Dermis blood vessel endothelial cell (primary cell): Measurements from ENCODE around the gene OXTR. TPM values are rescaled to one million over a fixed set of nuclear protein-coding genes. Genes with fewer than 3 reads are reported as not detected.
"Not testable (repeated sequence)": the region's sequence is repeated elsewhere in the genome, so short reads cannot be mapped to it uniquely, and the experiment has no call there.

Experiments used
- DNase-seq: peaks from one replicate; pipeline ENCODE4 v3.0.0; 2010
- total RNA-seq: library from RNA; depleted of rRNA; stranded (reverse); fragments of >200 nt; gene quantifications from 2 replicates; pipeline ENCODE4 v1.2.3, GENCODE V29; 2014

The OXTR gene
- total RNA-seq, 1 donor from 2014 or later = 4.6 TPM

GRCh38 chr3:8739757-8740504 is 29.5 kb downstream of the OXTR start:
- DNase-seq = peak; percentile 14

DNA sequence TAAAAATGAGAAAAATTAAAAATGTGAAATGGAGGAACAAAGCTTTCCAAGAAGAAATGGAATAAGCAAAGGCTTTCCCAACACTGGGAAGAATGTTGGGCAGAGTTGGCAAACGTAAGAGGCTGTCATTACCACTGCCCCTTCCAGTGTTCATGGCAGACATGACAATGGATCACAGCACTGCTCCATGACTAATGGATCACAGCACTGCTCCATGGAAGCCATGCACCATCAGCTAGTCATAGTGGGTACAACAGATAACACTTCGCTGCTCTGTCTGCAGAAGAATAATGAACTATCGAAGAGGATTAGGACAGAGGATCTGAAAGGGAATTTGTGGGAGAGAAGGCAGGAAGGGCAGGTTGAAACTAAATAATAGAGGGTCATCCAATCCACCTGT is 30.8 kb downstream of the OXTR start:
- no peak for DNase-seq

- no peak for DNase-seq
Measured at GRCh38 chr3:8737823-8738222, 31.6 kb downstream of the OXTR start.

DNA sequence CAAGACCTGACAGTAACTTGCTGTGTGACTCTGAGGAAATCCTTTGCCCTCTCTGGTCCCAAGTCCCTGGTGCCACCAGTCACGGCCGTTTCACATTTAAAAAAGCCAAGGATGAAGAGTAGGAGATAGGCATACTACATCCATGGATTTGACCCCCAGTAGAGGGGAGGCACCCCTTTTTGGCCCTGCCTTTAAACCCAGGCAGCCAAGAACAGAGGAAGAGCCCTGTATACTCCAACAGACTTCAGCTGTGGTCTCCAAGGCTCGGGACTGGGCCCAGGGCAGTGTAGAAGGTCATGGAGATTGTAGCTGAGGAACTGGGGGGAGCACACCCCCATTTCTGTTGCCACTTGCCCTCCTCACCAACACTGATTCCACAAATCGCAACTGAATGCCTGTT is 32.1 kb downstream of the OXTR start:
- DNase-seq = no peak

DNA sequence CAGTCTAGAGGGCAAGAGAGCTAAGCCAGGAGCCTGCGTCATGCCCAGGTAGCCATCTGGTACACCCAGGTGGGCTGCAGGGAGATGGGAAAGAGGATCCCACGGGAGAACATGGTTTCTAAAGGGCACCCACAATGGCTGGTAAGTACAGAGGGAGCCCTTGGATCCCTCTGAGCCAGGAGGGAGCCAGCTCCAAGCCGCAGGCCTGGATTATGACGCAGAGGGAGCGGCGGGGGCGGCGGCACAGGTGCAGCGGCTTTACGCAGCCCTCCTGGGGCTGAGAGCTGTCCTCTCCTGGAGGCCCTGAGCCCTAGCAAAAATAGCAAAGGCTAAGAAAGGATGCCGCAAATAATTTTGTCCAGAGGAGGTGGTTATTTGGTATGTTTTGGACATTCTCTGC is 33.0 kb downstream of the OXTR start:
- no peak for DNase-seq

DNA sequence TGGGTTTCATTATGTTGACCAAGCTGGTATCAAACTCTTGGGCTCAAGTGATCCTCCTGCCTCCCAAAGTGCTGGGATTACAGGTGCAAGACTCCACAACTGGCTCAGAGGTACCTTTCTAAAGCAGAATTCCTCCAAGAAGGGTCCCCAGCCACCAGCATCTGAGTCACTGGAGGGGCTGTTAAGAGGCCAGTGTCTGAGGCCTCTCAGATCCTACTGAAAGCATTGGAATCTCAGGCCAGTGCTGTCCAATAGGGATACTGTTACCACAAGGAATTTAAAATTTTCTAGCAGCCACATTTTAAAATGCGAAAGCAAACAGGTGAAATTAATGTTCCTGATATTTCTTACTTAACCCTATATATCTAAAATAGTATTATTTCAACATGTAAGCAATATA is 34.5 kb downstream of the OXTR start:
- DNase-seq = no peak

DNA sequence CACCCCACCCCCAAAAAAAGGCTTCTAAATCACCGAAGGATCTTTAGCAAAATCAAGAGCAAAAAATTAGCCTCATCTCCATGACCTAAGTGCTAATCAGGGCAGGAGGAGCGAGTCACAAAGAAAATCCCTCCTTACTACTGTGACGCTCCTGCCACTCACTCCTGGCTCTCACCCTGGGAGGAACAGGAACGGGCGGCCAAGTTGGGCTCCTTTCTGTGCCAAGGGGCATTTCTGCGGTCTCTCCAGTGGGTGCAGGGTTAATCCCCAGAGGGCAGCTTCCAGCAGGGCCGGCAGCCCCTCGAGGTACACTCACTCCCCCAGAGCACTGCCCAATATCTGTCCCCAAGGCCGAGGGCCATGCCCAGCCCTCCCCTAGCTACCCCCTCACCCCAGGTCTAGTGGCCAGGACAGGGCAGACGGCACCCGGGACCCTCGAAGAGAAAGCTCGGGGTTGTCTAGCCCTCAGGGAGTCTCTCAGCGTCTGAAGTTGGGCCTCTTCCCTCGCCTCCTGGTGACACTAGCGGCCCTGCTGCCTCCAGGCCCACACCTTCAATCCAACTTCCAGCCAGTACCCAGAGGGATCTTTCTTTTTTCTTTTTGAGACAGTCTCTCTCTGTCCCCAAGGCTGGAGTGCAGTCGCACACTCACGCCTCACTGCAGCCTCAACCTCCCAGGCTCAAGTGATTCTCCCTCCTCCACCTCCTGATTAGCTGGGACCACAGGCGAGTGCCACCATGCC is 35.1 kb downstream of the OXTR start:
- no peak for DNase-seq

DNA sequence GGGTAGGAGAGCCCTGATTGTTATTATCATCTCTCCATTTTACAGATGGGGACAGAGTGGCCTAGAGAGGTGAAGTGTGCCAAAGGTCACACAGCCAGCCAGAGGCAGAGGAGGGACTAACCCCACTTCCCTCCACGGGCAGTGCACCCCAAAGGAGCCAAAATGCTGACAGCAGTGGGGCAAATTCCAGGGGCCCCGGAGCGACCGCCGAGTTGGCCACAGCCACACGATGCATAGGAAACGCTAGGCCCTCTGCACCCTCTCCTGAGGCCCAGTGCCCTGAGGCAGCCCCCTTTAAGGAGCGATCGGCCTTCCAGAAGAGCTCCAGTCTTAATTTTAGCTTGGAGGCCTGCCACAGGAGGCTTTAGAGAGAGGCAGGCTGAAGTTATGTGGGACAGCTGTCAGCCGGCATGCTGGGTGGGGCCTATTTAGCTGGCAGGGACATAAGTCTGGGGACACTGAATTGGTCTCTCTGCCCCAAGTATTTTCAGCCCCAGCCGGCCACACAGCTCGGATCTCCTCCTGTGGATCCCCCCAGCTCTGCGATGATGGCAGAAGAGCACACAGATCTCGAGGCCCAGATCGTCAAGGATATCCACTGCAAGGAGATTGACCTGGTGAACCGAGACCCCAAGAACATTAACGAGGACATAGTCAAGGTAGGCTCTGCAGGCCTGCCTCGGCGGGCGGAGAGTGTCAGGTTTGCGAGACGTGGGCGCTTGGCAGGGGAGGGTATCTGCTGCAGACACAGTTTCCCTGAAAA is 35.9 kb downstream of the OXTR start, which contains the start of gene CAV3:
CAV3 (plus strand) TSS at position 471 of the 763 bp plus-strand sequence; CDS start at position 546, 75 bp downstream.
- DNase-seq = no peak

- DNase-seq = no peak
Measured at GRCh38 chr3:8732413-8732812, 37.0 kb downstream of the OXTR start.

DNA sequence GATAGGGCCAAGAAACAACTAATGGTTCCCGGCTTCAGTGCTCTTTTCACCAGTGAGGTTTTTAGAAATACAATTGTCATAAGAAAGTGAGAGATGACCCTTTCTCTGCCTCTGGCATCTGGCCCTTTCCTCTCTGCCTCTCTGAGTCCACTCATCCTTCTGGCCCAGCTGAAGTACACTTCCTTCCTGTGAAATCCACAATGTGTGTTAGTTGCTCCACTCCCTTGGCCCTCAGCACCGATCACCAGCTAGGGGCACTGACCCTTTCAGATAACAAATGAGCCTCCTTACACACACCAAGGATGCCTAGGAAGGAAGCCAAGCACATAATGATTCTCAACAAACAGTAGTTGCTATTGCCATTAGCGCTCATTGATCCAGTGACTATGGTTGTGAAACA is 38.8 kb downstream of the OXTR start:
- peak; percentile 17 for DNase-seq

DNA sequence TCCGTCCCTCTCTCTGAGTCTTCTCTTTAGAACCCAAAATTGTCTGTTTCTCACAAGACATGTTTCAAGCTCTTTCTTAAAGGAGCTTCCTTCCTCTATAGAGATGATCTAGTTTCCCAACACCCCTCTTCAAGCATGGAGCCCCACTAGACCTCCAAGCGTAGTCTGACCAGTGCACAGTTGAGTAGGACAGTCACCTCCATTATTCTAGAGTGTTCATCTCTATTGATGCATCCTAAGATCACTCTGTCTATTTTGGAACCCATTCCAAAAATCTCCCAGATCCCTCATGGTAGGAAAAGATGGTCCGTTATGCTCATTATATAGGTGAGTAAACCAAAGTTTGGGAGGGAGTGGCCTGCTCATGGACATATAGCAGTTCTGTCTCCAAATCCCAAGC is 39.9 kb downstream of the OXTR start:
- DNase-seq = no peak

- no peak for DNase-seq
Measured at GRCh38 chr3:8727605-8728512, 41.6 kb downstream of the OXTR start.

GRCh38 chr3:8724108-8724752 is 45.2 kb downstream of the OXTR start:
- DNase-seq = no peak

DNA sequence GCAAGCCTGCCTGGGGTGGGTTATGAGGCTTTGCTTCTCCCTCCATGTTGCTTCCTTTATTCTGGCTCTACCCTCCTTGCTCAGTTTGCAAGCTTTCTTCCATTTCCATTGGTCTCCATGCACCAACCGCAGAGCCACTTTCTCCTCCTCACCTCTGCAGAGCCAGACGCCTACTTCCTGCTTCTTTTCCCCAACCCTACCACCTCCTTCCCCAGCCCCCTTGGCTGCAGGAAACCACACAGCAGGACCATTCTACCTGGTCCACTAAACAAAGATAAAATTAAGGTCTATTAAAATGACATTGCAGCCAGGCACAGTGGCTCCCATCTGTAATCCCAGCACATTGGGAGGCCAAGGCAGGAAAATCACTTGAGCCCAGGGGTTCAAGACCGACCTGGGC is 45.8 kb downstream of the OXTR start:
- DNase-seq = no peak

DNA sequence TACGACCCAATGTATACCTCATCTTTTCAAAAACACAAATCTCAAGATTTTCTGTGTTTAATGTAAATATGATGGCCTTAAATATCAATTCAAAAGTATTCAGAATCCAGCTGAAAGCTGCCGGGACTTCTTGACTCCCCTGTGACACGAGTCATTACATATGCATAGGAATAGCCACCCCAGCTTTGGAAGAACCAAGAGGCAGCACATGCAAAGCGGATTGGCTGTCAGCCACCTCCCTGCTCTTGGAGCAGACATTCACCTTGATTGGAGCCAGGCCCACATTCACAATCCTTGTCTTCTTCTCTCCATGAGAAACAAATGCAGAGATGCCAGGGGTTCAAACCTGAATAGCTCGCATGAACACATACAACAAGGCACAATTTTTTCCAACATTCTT is 46.6 kb downstream of the OXTR start:
- DNase-seq = no peak

- not testable (repeated sequence) for DNase-seq
Measured at GRCh38 chr3:8715757-8716156, 53.7 kb downstream of the OXTR start.

- no peak for DNase-seq
Measured at GRCh38 chr3:8713901-8714759, 55.3 kb downstream of the OXTR start.

DNA sequence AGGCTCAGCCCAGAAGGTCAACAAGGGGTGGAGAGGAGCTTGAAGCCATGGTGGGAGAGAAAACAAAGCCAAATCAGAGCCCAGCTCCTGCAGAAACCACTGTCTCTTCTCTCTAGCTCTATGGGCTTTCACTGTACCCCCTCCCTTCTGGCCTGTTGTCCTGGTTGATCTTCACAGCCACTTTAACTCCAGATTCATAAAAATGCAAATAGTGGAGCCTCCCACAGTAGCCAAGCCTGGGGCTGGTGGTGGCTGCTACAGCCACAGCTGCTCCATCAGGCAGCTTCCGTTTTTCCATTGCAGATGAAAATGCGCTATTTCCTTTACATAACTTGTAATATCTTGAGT is 56.5 kb downstream of the OXTR start:
- DNase-seq = no peak

GRCh38 chr3:8712045-8712907 is 57.1 kb downstream of the OXTR start:
- no peak for DNase-seq
